ENCODE results near the gene IFNG-AS1. TPM values are rescaled to one million over a fixed set of nuclear protein-coding genes. Genes with fewer than 3 reads are reported as not detected.

Gene IFNG-AS1
- total RNA-seq, 2 experiments from 2014 or later: 15.7 to 36.8 TPM

GRCh38 chr12:67996347-67996746, 7.1 kb downstream of the IFNG-AS1 start:
- BruUV-seq (replicated peaks): no TSS peak
- Histone ChIP-seq H3K9me3 (ENCODE audit: low read length) (no peaks in the 10 kb centered on the region), H3K79me2 (ENCODE audit: insufficient read depth, low read depth, low read length) (peaks cover 95% of the 10 kb centered on the region), H3K4me3 (ENCODE audit: low read depth, low read length, poor library complexity, severe bottlenecking) (no peak overlapping the region), H4K20me1 (ENCODE audit: insufficient read depth, low read length) (no peaks in the 10 kb centered on the region), H3K36me3 (ENCODE audit: insufficient read depth, low read length) (peaks cover 81% of the 10 kb centered on the region), H3K27ac (ENCODE audit: low read depth, low read length, poor library complexity, severe bottlenecking) (no peak overlapping the region), H2AFZ (ENCODE audit: low read length) (no peak overlapping the region), H3K9me2 (ENCODE audit: insufficient read depth, low read length) (no peaks in the 10 kb centered on the region), H3K4me1 (ENCODE audit: insufficient read depth, low read length, poor library complexity, severe bottlenecking) (peaks cover 33% of the 10 kb centered on the region), H3K4me2 (ENCODE audit: low read length) (no peak overlapping the region)
- DNase-seq (ENCODE audit: low spot score): no peak
- POLR2A ChIA-PET: interaction anchor here (1.0 kb wide), 1 partner anchor 12 kb away, joined by 5 read pairs; no protein-coding TSS in a partner anchor
- CTCF ChIA-PET (ENCODE audit: unreplicated experiment): no interaction called here
- intact Hi-C loops (cut with micrococcal nuclease; ENCODE audit: unreplicated experiment): no loop called here
- TF ChIP-seq, protein P1, sequence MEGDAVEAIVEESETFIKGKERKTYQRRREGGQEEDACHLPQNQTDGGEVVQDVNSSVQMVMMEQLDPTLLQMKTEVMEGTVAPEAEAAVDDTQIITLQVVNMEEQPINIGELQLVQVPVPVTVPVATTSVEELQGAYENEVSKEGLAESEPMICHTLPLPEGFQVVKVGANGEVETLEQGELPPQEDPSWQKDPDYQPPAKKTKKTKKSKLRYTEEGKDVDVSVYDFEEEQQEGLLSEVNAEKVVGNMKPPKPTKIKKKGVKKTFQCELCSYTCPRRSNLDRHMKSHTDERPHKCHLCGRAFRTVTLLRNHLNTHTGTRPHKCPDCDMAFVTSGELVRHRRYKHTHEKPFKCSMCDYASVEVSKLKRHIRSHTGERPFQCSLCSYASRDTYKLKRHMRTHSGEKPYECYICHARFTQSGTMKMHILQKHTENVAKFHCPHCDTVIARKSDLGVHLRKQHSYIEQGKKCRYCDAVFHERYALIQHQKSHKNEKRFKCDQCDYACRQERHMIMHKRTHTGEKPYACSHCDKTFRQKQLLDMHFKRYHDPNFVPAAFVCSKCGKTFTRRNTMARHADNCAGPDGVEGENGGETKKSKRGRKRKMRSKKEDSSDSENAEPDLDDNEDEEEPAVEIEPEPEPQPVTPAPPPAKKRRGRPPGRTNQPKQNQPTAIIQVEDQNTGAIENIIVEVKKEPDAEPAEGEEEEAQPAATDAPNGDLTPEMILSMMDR (conservative IDR thresholded peaks at IDR 0.05; ENCODE audit: low read length): no peak
- no peak for TF ChIP-seq EZH2phosphoT487 (IDR thresholded peaks at IDR 0.05; ENCODE audit: borderline replicate concordance, low read depth, low read length)

GRCh38 chr12:67998379-67998778, 9.1 kb downstream of the IFNG-AS1 start:
- BruUV-seq (replicated peaks): no TSS peak
- H4K20me1 ChIP-seq (ENCODE audit: insufficient read depth, low read length): no peaks in the 10 kb centered on the region
- H3K4me2 ChIP-seq (ENCODE audit: low read length): no peak overlapping the region
- H3K4me1 ChIP-seq (ENCODE audit: insufficient read depth, low read length, poor library complexity, severe bottlenecking): peaks cover 13% of the 10 kb centered on the region
- H3K9me2 ChIP-seq (ENCODE audit: insufficient read depth, low read length): no peaks in the 10 kb centered on the region
- no peak for TF ChIP-seq EZH2phosphoT487 (IDR thresholded peaks at IDR 0.05; ENCODE audit: borderline replicate concordance, low read depth, low read length)
- TF ChIP-seq, protein P1 (conservative IDR thresholded peaks at IDR 0.05; ENCODE audit: low read length): no peak
- H3K9me3 ChIP-seq (ENCODE audit: low read length): no peaks in the 10 kb centered on the region
- H3K4me3 ChIP-seq (ENCODE audit: low read depth, low read length, poor library complexity, severe bottlenecking): no peak overlapping the region
- peaks cover 90% of the 10 kb centered on the region for H3K36me3 ChIP-seq (ENCODE audit: insufficient read depth, low read length)
- POLR2A ChIA-PET: interaction anchor here (1.0 to 2.7 kb wide), 2 partner anchors 8 to 9 kb away, joined by 4 to 6 read pairs; partner anchors contain the start of gene IFNG-AS1
- peaks cover 95% of the 10 kb centered on the region for H3K79me2 ChIP-seq (ENCODE audit: insufficient read depth, low read depth, low read length)
- CTCF ChIA-PET (ENCODE audit: unreplicated experiment): no interaction called here
- DNase-seq (ENCODE audit: low spot score): no peak
- no peak overlapping the region for H3K27ac ChIP-seq (ENCODE audit: low read depth, low read length, poor library complexity, severe bottlenecking)
- intact Hi-C loops (cut with micrococcal nuclease; ENCODE audit: unreplicated experiment): no loop called here
- no peak overlapping the region for H2AFZ ChIP-seq (ENCODE audit: low read length)

DNA sequence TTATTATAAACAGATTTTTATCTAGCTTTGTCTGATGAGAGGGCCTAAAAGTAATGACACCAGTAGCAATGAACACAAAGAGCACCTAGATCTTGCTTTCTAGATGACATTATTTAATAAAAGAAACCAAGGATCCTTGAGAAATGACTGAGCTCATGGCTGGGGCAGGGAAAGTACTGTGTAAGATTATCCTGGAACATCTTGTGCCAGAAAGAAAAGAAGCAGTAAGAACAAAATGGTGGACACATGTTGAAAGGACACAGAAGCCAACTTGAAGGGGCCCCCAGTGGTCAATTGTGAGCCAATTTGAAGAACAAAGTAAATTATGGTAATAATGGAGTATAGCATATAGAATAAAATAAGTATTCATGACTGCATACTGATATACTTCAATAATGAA, 10.0 kb downstream of the IFNG-AS1 start:
- POLR2A ChIA-PET: interaction anchor here (0.6 to 2.7 kb wide), 3 partner anchors 9 to 674 kb away, joined by 3 to 6 read pairs (median 4); partner anchors contain the start of gene IFNG-AS1
- CTCF ChIA-PET (ENCODE audit: unreplicated experiment): no interaction called here
- DNase-seq (ENCODE audit: low spot score): no peak
- no peak overlapping the region for H3K27ac ChIP-seq (ENCODE audit: low read depth, low read length, poor library complexity, severe bottlenecking)
- H3K79me2 ChIP-seq (ENCODE audit: insufficient read depth, low read depth, low read length): peaks cover 87% of the 10 kb centered on the region; the same call in 1 of the 2 replicates
- BruUV-seq (replicated peaks): no TSS peak
- H3K36me3 ChIP-seq (ENCODE audit: insufficient read depth, low read length): peaks cover 90% of the 10 kb centered on the region
- H4K20me1 ChIP-seq (ENCODE audit: insufficient read depth, low read length): no peaks in the 10 kb centered on the region
- H3K4me2 ChIP-seq (ENCODE audit: low read length): no peak overlapping the region
- H2AFZ ChIP-seq (ENCODE audit: low read length): no peak overlapping the region
- H3K9me2 ChIP-seq (ENCODE audit: insufficient read depth, low read length): no peaks in the 10 kb centered on the region
- intact Hi-C loops (cut with micrococcal nuclease; ENCODE audit: unreplicated experiment): no loop called here
- peaks cover 5% of the 10 kb centered on the region for H3K4me1 ChIP-seq (ENCODE audit: insufficient read depth, low read length, poor library complexity, severe bottlenecking)
- no peak for TF ChIP-seq EZH2phosphoT487 (IDR thresholded peaks at IDR 0.05; ENCODE audit: borderline replicate concordance, low read depth, low read length)
- TF ChIP-seq, protein P1 (conservative IDR thresholded peaks at IDR 0.05; ENCODE audit: low read length): no peak
- no peak overlapping the region for H3K4me3 ChIP-seq (ENCODE audit: low read depth, low read length, poor library complexity, severe bottlenecking)
- no peaks in the 10 kb centered on the region for H3K9me3 ChIP-seq (ENCODE audit: low read length)

Measured in OCI-LY7 (cell line).